ENCODE measurements around the gene FOXK2.

FOXK2 gene

GRCh38 chr17:82489117-82489516 is 30.4 kb upstream of the FOXK2 start:
- Histone ChIP-seq H3K27me3 (ENCODE audit: insufficient read depth, low read length) (no peaks in the 10 kb centered on the region), H3K4me3 (ENCODE audit: low read length) (no peak overlapping the region), H3K4me1 (ENCODE audit: insufficient read depth, low read length) (no peaks in the 10 kb centered on the region), H3K36me3 (ENCODE audit: insufficient read depth, low read depth, low read length) (peaks cover 35% of the 10 kb centered on the region), H3K27ac (ENCODE audit: low read length) (no peak overlapping the region), H3K9ac (ENCODE audit: low read depth, low read length) (no peak overlapping the region), H3K9me3 (ENCODE audit: insufficient read depth, low read depth, low read length) (no peaks in the 10 kb centered on the region)

DNA sequence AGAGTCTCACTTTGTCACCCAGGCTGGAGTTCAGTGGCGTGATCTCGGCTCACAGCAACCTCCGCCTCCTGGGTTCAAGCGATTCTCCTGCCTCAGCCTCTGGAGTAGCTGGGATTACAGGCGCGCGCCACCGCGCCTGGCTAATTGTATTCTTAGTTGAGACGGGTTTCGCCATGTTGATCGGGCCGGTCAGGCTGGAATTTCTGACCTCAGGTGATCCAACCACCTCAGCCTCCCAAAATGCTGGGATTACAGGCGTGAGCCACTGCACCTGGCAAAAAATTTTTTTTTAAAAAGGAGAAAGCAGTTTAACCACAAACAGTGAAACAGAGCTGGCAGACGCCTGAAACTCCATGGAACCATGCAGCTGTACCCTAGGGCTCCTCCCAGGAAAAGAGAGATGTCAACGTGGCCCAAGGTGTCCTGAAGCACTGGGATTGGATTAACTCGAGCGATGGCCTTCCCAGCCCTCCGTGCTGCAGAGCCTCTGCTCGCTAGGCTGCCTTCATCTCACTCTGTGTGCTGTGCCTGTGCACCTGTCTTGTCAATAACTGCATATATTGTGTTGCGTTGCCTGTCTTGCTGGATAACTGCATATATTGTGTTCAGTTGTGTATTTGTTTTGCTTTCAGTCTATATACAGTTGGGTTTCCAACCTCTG is 29.6 kb upstream of the FOXK2 start:
- Histone ChIP-seq H3K4me3 (ENCODE audit: low read length) (no peak overlapping the region), H3K36me3 (ENCODE audit: insufficient read depth, low read depth, low read length) (peaks cover 26% of the 10 kb centered on the region), H3K27me3 (ENCODE audit: insufficient read depth, low read length) (no peaks in the 10 kb centered on the region), H3K4me1 (ENCODE audit: insufficient read depth, low read length) (no peaks in the 10 kb centered on the region), H3K9ac (ENCODE audit: low read depth, low read length) (no peak overlapping the region), H3K9me3 (ENCODE audit: insufficient read depth, low read depth, low read length) (no peaks in the 10 kb centered on the region), H3K27ac (ENCODE audit: low read length) (no peak overlapping the region)

- Histone ChIP-seq H3K4me1 (ENCODE audit: insufficient read depth, low read length) (0 out of 2 replicates have a peak, but pooled peaks cover 3% of the 10 kb centered on the region), H3K9ac (ENCODE audit: low read depth, low read length) (no peak overlapping the region), H3K4me3 (ENCODE audit: low read length) (no peak overlapping the region), H3K36me3 (ENCODE audit: insufficient read depth, low read depth, low read length) (peaks cover 21% of the 10 kb centered on the region), H3K27me3 (ENCODE audit: insufficient read depth, low read length) (no peaks in the 10 kb centered on the region), H3K27ac (ENCODE audit: low read length) (no peak overlapping the region), H3K9me3 (ENCODE audit: insufficient read depth, low read depth, low read length) (no peaks in the 10 kb centered on the region)
These were observed 28.9 kb upstream of the FOXK2 start for GRCh38 chr17:82490512-82491195.

DNA sequence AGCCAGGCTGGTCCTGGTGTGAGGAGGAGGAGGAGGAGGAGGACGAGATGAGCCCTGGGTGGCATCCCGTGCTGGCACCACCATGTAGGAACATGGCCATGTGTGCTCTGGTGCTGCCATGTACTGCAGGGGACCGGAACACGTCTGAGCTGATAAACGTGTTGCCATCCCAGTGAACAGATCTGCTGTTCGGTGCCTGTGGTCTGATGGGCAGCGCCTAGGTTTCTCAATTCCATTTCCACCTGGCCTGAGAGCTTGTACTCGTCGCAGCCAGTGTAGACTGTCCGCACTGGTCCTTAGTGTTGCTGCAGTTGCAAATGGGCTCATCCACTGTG is 28.4 kb upstream of the FOXK2 start:
- no peak overlapping the region for H3K4me3 ChIP-seq (ENCODE audit: low read length)

GRCh38 chr17:82491533-82491932 is 28.0 kb upstream of the FOXK2 start:
- Histone ChIP-seq H3K9ac (ENCODE audit: low read depth, low read length) (no peak overlapping the region), H3K27ac (ENCODE audit: low read length) (no peak overlapping the region), H3K4me3 (ENCODE audit: low read length) (no peak overlapping the region), H3K9me3 (ENCODE audit: insufficient read depth, low read depth, low read length) (no peaks in the 10 kb centered on the region), H3K4me1 (ENCODE audit: insufficient read depth, low read length) (0 out of 2 replicates have a peak, but pooled peaks cover 3% of the 10 kb centered on the region), H3K27me3 (ENCODE audit: insufficient read depth, low read length) (peaks cover 8% of the 10 kb centered on the region), H3K36me3 (ENCODE audit: insufficient read depth, low read depth, low read length) (peaks cover 13% of the 10 kb centered on the region; the same call in 1 of the 2 replicates)

More for the DNA sequence above, 28.4 kb upstream of the FOXK2 start:
- Histone ChIP-seq H3K9ac (ENCODE audit: low read depth, low read length) (no peak overlapping the region), H3K27ac (ENCODE audit: low read length) (no peak overlapping the region), H3K36me3 (ENCODE audit: insufficient read depth, low read depth, low read length) (peaks cover 16% of the 10 kb centered on the region; the same call in 1 of the 2 replicates), H3K9me3 (ENCODE audit: insufficient read depth, low read depth, low read length) (no peaks in the 10 kb centered on the region), H3K4me1 (ENCODE audit: insufficient read depth, low read length) (0 out of 2 replicates have a peak, but pooled peaks cover 3% of the 10 kb centered on the region), H3K27me3 (ENCODE audit: insufficient read depth, low read length) (peaks cover 4% of the 10 kb centered on the region)

GRCh38 chr17:82492643-82493225 is 26.8 kb upstream of the FOXK2 start:
- peaks cover 15% of the 10 kb centered on the region for H3K27me3 ChIP-seq (ENCODE audit: insufficient read depth, low read length)
- H3K9me3 ChIP-seq (ENCODE audit: insufficient read depth, low read depth, low read length), result no peaks in the 10 kb centered on the region
- no peak overlapping the region for H3K27ac ChIP-seq (ENCODE audit: low read length)
- peaks cover 5% of the 10 kb centered on the region; the same call in 1 of the 2 replicates for H3K36me3 ChIP-seq (ENCODE audit: insufficient read depth, low read depth, low read length)
- no peak overlapping the region for H3K9ac ChIP-seq (ENCODE audit: low read depth, low read length)
- H3K4me3 ChIP-seq (ENCODE audit: low read length), result no peak overlapping the region
- H3K4me1 ChIP-seq (ENCODE audit: insufficient read depth, low read length), result 0 out of 2 replicates have a peak, but pooled peaks cover 3% of the 10 kb centered on the region

- Histone ChIP-seq H3K27me3 (ENCODE audit: insufficient read depth, low read length) (peaks cover 20% of the 10 kb centered on the region), H3K27ac (ENCODE audit: low read length) (no peak overlapping the region), H3K4me3 (ENCODE audit: low read length) (no peak overlapping the region), H3K4me1 (ENCODE audit: insufficient read depth, low read length) (0 out of 2 replicates have a peak, but pooled peaks cover 3% of the 10 kb centered on the region), H3K36me3 (ENCODE audit: insufficient read depth, low read depth, low read length) (no peaks in the 10 kb centered on the region; the same call in 1 of the 2 replicates), H3K9me3 (ENCODE audit: insufficient read depth, low read depth, low read length) (no peaks in the 10 kb centered on the region), H3K9ac (ENCODE audit: low read depth, low read length) (no peak overlapping the region)
These were observed 26.2 kb upstream of the FOXK2 start for GRCh38 chr17:82493226-82493781.

GRCh38 chr17:82494236-82495055 is 25.1 kb upstream of the FOXK2 start:
- Histone ChIP-seq H3K27me3 (ENCODE audit: insufficient read depth, low read length) (peaks cover 27% of the 10 kb centered on the region), H3K27ac (ENCODE audit: low read length) (peak overlapping the region; percentile 13), H3K9ac (ENCODE audit: low read depth, low read length) (peak overlapping the region; percentile 68; the same call in 1 of the 2 replicates), H3K36me3 (ENCODE audit: insufficient read depth, low read depth, low read length) (no peaks in the 10 kb centered on the region), H3K4me1 (ENCODE audit: insufficient read depth, low read length) (0 out of 2 replicates have a peak, but pooled peaks cover 3% of the 10 kb centered on the region), H3K9me3 (ENCODE audit: insufficient read depth, low read depth, low read length) (no peaks in the 10 kb centered on the region), H3K4me3 (ENCODE audit: low read length) (peak overlapping the region; percentile 59)

GRCh38 chr17:82495844-82496528 is 23.5 kb upstream of the FOXK2 start:
- H3K4me1 ChIP-seq (ENCODE audit: insufficient read depth, low read length), result 0 out of 2 replicates have a peak, but pooled peaks cover 3% of the 10 kb centered on the region
- H3K9me3 ChIP-seq (ENCODE audit: insufficient read depth, low read depth, low read length), result no peaks in the 10 kb centered on the region
- peaks cover 33% of the 10 kb centered on the region for H3K27me3 ChIP-seq (ENCODE audit: insufficient read depth, low read length)
- H3K9ac ChIP-seq (ENCODE audit: low read depth, low read length), result no peak overlapping the region
- H3K27ac ChIP-seq (ENCODE audit: low read length), result no peak overlapping the region
- no peaks in the 10 kb centered on the region for H3K36me3 ChIP-seq (ENCODE audit: insufficient read depth, low read depth, low read length)
- H3K4me3 ChIP-seq (ENCODE audit: low read length), result no peak overlapping the region

DNA sequence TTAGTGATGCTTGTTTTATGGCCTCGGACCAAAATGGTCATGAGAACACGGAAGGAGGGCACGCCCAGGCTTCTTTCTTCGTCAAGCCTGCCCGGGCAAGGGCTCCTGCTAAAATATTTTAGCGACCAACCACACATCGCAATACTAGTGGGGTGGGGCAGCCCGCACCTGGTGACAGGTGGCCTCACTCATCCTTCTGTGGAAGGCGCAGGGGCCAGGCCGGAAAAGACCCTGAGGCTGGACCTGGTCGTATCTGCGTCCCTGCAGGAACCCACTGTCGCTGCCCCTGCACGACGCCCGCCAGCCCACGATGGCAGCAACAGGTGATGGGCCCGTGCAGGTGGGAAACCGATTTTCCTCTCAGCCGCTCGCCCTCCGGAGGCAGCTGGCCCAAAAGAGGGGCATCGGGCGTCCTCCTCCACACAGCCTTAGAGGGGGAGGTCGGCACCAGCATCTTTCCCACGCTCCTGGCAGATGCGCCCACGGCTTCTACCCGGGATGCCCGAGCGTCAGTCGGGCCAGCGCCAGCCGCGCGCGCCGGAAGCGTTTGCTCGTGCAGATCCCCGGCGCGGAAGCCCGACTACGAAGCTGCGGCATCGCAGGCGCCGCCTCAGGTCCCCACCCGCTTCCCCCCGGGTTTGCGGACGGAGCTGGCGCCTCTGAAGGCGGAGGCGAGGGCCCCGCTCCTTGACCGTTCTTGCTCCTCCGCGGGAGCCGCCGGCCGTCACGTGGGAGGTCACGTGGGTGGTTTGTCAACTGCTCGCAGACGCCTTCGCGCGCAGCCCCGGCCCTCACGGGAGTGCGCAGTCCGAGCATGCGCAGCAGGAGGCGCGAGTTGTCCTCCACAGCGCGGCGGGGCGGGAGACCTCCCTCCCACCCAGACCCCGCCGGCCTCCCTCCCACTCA is 22.8 kb upstream of the FOXK2 start:
- Histone ChIP-seq H3K36me3 (ENCODE audit: insufficient read depth, low read depth, low read length) (no peaks in the 10 kb centered on the region), H3K4me3 (ENCODE audit: low read length) (peak overlapping the region; percentile 66; the same call in 1 of the 2 replicates), H3K27me3 (ENCODE audit: insufficient read depth, low read length) (peaks cover 33% of the 10 kb centered on the region), H3K9me3 (ENCODE audit: insufficient read depth, low read depth, low read length) (no peaks in the 10 kb centered on the region), H3K27ac (ENCODE audit: low read length) (no peak overlapping the region), H3K9ac (ENCODE audit: low read depth, low read length) (no peak overlapping the region; the same call in 1 of the 2 replicates), H3K4me1 (ENCODE audit: insufficient read depth, low read length) (0 out of 2 replicates have a peak, but pooled peaks cover 3% of the 10 kb centered on the region)

Measured in iPS-20b (cell line).